SU-DHL-6 (cell line): ENCODE data around the gene ITSN1.

Source experiments
- H2AFZ ChIP-seq: fragments of 200-600 bp; sonication (generic); 2 replicates; pipeline ENCODE4 v1.6.1; 2014; ENCODE audit warnings: low read depth, mild to moderate bottlenecking, moderate library complexity, mixed read lengths, antibody characterized with exemption, low read length; ENCODE audit not compliant: severe bottlenecking
- H3F3A ChIP-seq: fragments of 200-600 bp; shearing (Covaris generic); 2 replicates; pipeline ENCODE4 v1.6.0; 2016; ENCODE audit warnings: antibody characterized with exemption, mild to moderate bottlenecking; ENCODE audit not compliant: insufficient read depth
- H3K27ac ChIP-seq: fragments of 200-600 bp; sonication (generic); 2 replicates; pipeline ENCODE4 v1.5.1; 2016; ENCODE audit warnings: low read depth, mild to moderate bottlenecking, low read length, moderate library complexity, mixed read lengths
- H3K27me3 ChIP-seq: fragments of 200-600 bp; sonication (generic), shearing (Covaris generic); 2 replicates; pipeline ENCODE4 v1.6.0; 2014; ENCODE audit warnings: mild to moderate bottlenecking, low read length
- H3K36me3 ChIP-seq: fragments of 200-600 bp; sonication (generic); 2 replicates; pipeline ENCODE4 v1.6.1; 2014; ENCODE audit warnings: mild to moderate bottlenecking, low read length, mixed read lengths
- H3K4me2 ChIP-seq: fragments of 300-600, 200-600 bp; shearing (Covaris generic), sonication (generic); 2 replicates; pipeline ENCODE4 v1.6.0; 2014; ENCODE audit warnings: low read length, low read depth, mild to moderate bottlenecking; ENCODE audit not compliant: poor library complexity, severe bottlenecking
- H3K4me3 ChIP-seq: fragments of 200-600 bp; sonication (generic); 2 replicates; pipeline ENCODE4 v1.5.1; 2014; ENCODE audit warnings: antibody characterized with exemption, low read length, mild to moderate bottlenecking, mixed read lengths; ENCODE audit not compliant: insufficient read depth, poor library complexity, severe bottlenecking
- H3K79me2 ChIP-seq: fragments of 200-600 bp; sonication (generic); 2 replicates; pipeline ENCODE4 v1.6.1; 2014; ENCODE audit warnings: mild to moderate bottlenecking, low read length, moderate library complexity; ENCODE audit not compliant: insufficient read depth
- H3K9ac ChIP-seq: fragments of 200-600 bp; sonication (generic); 2 replicates; pipeline ENCODE4 v1.7.0; 2014; ENCODE audit warnings: mild to moderate bottlenecking, low read length
- H3K9me2 ChIP-seq: fragments of 200-600 bp; sonication (generic); replicated peaks from 2 replicates; pipeline ENCODE4 v1.6.1; 2014; ENCODE audit warnings: low read length; ENCODE audit not compliant: insufficient read depth
- H3K9me3 ChIP-seq: fragments of 200-600 bp; sonication (generic); 2 replicates; pipeline ENCODE4 v1.6.1; 2014; ENCODE audit warnings: low read length, mixed read lengths; ENCODE audit not compliant: insufficient read depth
- H4K20me1 ChIP-seq: fragments of 200-600 bp; sonication (generic); 2 replicates; pipeline ENCODE4 v1.6.1; 2014; ENCODE audit warnings: low read depth, mild to moderate bottlenecking, antibody characterized with exemption, low read length, moderate library complexity, mixed read lengths
- CTCF ChIP-seq: fragments of 200-600 bp; sonication (generic); IDR thresholded peaks from one replicate; pipeline ENCODE4 v1.5.1; 2017; ENCODE audit warnings: antibody characterized with exemption, mild to moderate bottlenecking, low read length, moderate library complexity; ENCODE audit not compliant: insufficient read depth, poor library complexity, severe bottlenecking
- EZH2phosphoT487 ChIP-seq: fragments of 200-600 bp; sonication (generic), shearing (Covaris generic); conservative IDR thresholded peaks from 2 replicates; pipeline ENCODE4 v1.6.1; 2018; ENCODE audit warnings: mild to moderate bottlenecking, antibody characterized with exemption, low read length, moderate library complexity, mixed read lengths

The ITSN1 gene

DNA sequence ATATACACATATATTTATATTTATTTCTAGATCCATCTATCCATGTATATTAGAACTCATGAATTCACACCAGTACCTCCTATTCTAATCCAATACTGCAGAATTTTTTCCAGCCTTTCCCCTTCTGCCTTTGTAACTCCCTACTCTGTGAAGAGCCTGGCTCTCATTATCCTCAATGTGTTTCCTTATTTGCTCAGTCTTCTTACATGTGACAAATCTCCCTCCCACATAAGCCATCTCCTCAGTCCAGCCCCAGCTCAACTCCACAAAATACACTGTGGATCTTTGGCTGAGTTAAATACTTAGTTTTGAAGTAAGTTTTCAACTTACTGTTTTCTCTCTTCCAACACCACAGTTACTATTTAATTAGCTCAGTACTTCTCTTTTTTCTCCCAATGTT lies 227.6 kb downstream of the ITSN1 start:
- Histone ChIP-seq H3K4me2 (no peak overlapping the region), H4K20me1 (no peaks in the 10 kb centered on the region), H3K9me2 (no peaks in the 10 kb centered on the region), H3K9ac (no peak overlapping the region), H3K36me3 (no peaks in the 10 kb centered on the region), H3K79me2 (no peaks in the 10 kb centered on the region), H3K9me3 (no peaks in the 10 kb centered on the region), H2AFZ (no peak overlapping the region), H3K4me3 (no peak overlapping the region), H3K27me3 (no peaks in the 10 kb centered on the region), H3F3A (no peaks in the 10 kb centered on the region), H3K27ac (no peak overlapping the region)
- no peak for TF ChIP-seq EZH2phosphoT487
- TF ChIP-seq CTCF, result no peak

- Histone ChIP-seq H3K79me2 (no peaks in the 10 kb centered on the region), H3F3A (no peaks in the 10 kb centered on the region), H3K9ac (no peak overlapping the region), H3K4me3 (no peak overlapping the region), H4K20me1 (no peaks in the 10 kb centered on the region), H3K36me3 (no peaks in the 10 kb centered on the region), H3K9me2 (no peaks in the 10 kb centered on the region), H3K4me2 (no peak overlapping the region), H3K27me3 (no peaks in the 10 kb centered on the region), H3K9me3 (no peaks in the 10 kb centered on the region), H2AFZ (no peak overlapping the region), H3K27ac (no peak overlapping the region)
- TF ChIP-seq EZH2phosphoT487, result no peak
- TF ChIP-seq CTCF, result no peak
Observed at GRCh38 chr21:33870768-33871167, 228.5 kb downstream of the ITSN1 start.

DNA sequence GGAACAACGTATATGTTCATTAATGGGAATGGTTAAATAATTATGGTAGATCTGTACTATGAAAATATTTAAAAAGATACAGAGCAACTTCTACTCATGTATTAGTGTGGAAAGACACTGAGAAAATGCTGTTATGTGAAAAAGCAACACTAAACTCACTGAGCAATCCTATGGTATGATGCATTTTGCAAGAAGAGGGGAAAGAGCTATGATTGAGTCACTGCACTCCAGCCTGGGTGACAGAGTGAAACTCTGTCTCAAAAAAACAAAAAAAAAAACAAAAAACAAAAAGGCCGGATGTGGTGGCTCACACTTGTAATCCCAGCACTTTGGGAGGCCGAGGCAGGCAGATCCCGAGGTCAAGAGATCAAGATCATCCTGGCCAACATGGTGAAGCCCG lies 228.9 kb downstream of the ITSN1 start:
- H3K9ac ChIP-seq, result no peak overlapping the region
- no peaks in the 10 kb centered on the region for H3K27me3 ChIP-seq
- no peaks in the 10 kb centered on the region for H3K36me3 ChIP-seq
- H3K9me3 ChIP-seq, result no peaks in the 10 kb centered on the region
- no peak overlapping the region for H3K4me2 ChIP-seq
- H3F3A ChIP-seq, result no peaks in the 10 kb centered on the region
- no peak overlapping the region for H2AFZ ChIP-seq
- H4K20me1 ChIP-seq, result no peaks in the 10 kb centered on the region
- no peak overlapping the region for H3K27ac ChIP-seq
- H3K79me2 ChIP-seq, result no peaks in the 10 kb centered on the region
- H3K9me2 ChIP-seq, result no peaks in the 10 kb centered on the region
- H3K4me3 ChIP-seq, result no peak overlapping the region
- no peak for TF ChIP-seq CTCF
- no peak for TF ChIP-seq EZH2phosphoT487
